GM23338 (cell line): ENCODE data around the gene OSBPL3.

Source experiments
- CTCF ChIP-seq, 2 experiments: fragments of 200-600 bp in 1 of 2; sonication (generic) in 1 of 2; conservative IDR thresholded peaks; 2 replicates each; pipeline versions ENCODE4 v1.5.1 to v1.6.1; 2016 to 2017; ENCODE audit warnings: antibody characterized with exemption in 2 of 2, low read depth in 2 of 2, mild to moderate bottlenecking in 2 of 2, moderate library complexity in 1 of 2
- EZH2 ChIP-seq: fragments of 200-600 bp; sonication (generic); IDR thresholded peaks from one replicate; pipeline ENCODE4 v1.8.0; 2017; ENCODE audit warnings: antibody characterized with exemption, mild to moderate bottlenecking, low read depth; ENCODE audit not compliant: unreplicated experiment
- EZH2phosphoT487 ChIP-seq: fragments of 200-600 bp; sonication (generic); IDR thresholded peaks from one replicate; pipeline ENCODE4 v1.8.1; 2018; ENCODE audit warnings: antibody characterized with exemption; ENCODE audit not compliant: unreplicated experiment
- POLR2AphosphoS5 ChIP-seq: IDR thresholded peaks from 2 replicates; pipeline ENCODE4 v1.6.1; 2016; ENCODE audit warnings: antibody characterized with exemption, low read depth

GRCh38 chr7:24952464-24952863, 27.5 kb downstream of the OSBPL3 start:
- TF ChIP-seq POLR2AphosphoS5 (no peak), CTCF (conservative IDR thresholded peaks at IDR 0.05; ENCODE audit: low read depth in 2 of 2) (no peak), EZH2 (no peak), EZH2phosphoT487 (no peak)
